ENCODE data around the gene DEXI. TPM values are rescaled to one million over a fixed set of nuclear protein-coding genes. Genes with fewer than 3 reads are reported as not detected.

DEXI gene
- polyA plus RNA-seq, 1 donor from 2014 or later: 52.0 TPM

DNA sequence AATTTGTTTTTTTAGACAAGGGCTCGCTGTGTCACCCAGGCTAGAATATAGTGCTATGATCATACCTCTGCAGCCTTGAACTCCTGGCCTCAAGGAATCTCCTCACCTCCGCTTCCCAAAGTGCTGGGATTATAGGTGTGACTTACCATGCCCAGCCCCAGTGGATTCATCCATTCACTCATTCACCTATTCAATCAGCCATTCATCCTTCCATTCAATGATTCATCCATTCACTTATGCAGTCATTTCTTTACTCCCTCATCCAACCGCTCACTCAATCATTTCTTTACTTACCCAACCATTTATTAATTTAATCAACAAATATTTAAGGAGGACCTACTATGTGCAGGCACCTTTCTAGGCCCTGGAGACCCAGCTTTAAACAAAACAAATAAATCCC, 25.7 kb downstream of the DEXI start:
- no peaks in the 10 kb centered on the region for H3K36me3 ChIP-seq (ENCODE audit: insufficient read depth, low read length)
- H3K9me3 ChIP-seq (ENCODE audit: low read length): no peaks in the 10 kb centered on the region
- H3K4me3 ChIP-seq (ENCODE audit: low read length): no peak overlapping the region
- H4K20me1 ChIP-seq (ENCODE audit: insufficient read depth): no peaks in the 10 kb centered on the region
- no peak overlapping the region for H3K27ac ChIP-seq (ENCODE audit: low read length)
- no peak overlapping the region for H2AFZ ChIP-seq (ENCODE audit: low read depth, low read length)
- H3K27me3 ChIP-seq (ENCODE audit: insufficient read depth, low read depth, low read length): no peaks in the 10 kb centered on the region
- H3K79me2 ChIP-seq (replicated peaks; ENCODE audit: insufficient read depth, low read length): no peaks in the 10 kb centered on the region
- H3K4me2 ChIP-seq (ENCODE audit: low read length): no peak overlapping the region
- TF ChIP-seq SMC3 (conservative IDR thresholded peaks at IDR 0.05; ENCODE audit: poor library complexity) (no peak), EZH2 (IDR thresholded peaks at IDR 0.05; ENCODE audit: borderline replicate concordance, insufficient read depth, low read length, poor library complexity, severe bottlenecking) (no peak), REST (IDR thresholded peaks at IDR 0.05; ENCODE audit: borderline replicate concordance) (no peak), TAF1 (IDR thresholded peaks at IDR 0.05; ENCODE audit: low read depth) (no peak), POLR2AphosphoS5 (IDR thresholded peaks at IDR 0.05) (no peak), EP300 (conservative IDR thresholded peaks at IDR 0.05; ENCODE audit: poor library complexity, severe bottlenecking) (no peak), RAD21 (conservative IDR thresholded peaks at IDR 0.05) (no peak), MXI1 (conservative IDR thresholded peaks at IDR 0.05; ENCODE audit: poor library complexity, severe bottlenecking) (no peak)
- TF ChIP-seq, protein P1, sequence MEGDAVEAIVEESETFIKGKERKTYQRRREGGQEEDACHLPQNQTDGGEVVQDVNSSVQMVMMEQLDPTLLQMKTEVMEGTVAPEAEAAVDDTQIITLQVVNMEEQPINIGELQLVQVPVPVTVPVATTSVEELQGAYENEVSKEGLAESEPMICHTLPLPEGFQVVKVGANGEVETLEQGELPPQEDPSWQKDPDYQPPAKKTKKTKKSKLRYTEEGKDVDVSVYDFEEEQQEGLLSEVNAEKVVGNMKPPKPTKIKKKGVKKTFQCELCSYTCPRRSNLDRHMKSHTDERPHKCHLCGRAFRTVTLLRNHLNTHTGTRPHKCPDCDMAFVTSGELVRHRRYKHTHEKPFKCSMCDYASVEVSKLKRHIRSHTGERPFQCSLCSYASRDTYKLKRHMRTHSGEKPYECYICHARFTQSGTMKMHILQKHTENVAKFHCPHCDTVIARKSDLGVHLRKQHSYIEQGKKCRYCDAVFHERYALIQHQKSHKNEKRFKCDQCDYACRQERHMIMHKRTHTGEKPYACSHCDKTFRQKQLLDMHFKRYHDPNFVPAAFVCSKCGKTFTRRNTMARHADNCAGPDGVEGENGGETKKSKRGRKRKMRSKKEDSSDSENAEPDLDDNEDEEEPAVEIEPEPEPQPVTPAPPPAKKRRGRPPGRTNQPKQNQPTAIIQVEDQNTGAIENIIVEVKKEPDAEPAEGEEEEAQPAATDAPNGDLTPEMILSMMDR (IDR thresholded peaks at IDR 0.05; ENCODE audit: poor library complexity, severe bottlenecking): no peak
- no peaks in the 10 kb centered on the region for H3K9me2 ChIP-seq (ENCODE audit: insufficient read depth, low read length)
- H3F3A ChIP-seq (ENCODE audit: insufficient read depth, low read length, poor library complexity, severe bottlenecking): no peaks in the 10 kb centered on the region
- no peak overlapping the region for H3K9ac ChIP-seq (ENCODE audit: low read length)

DNA sequence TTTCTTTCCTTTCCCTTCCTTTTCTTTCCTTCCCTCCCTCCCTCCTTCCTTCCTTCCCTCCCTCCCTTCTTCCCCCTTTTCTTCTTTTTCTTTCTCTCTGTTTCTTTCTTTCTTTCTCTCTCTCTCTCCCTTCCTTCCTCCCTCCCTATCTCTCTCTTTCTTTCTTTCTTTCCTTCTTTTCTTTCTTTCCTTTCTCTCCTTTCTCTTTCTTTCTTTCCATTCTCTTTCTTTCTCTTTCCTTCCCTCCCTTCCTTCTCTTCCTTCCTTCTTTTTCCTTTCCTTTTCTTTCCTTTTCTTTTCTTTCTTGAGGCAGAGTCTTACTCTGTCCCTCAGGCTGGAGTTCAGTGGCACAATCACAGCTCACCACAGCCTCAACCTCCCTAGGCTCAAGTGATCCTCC, 31.0 kb downstream of the DEXI start:
- Histone ChIP-seq H3K9ac (ENCODE audit: low read length) (no peak overlapping the region), H3K4me3 (ENCODE audit: low read length) (no peak overlapping the region), H4K20me1 (ENCODE audit: insufficient read depth) (no peaks in the 10 kb centered on the region), H2AFZ (ENCODE audit: low read depth, low read length) (no peak overlapping the region), H3F3A (ENCODE audit: insufficient read depth, low read length, poor library complexity, severe bottlenecking) (no peaks in the 10 kb centered on the region), H3K4me2 (ENCODE audit: low read length) (no peak overlapping the region), H3K79me2 (replicated peaks; ENCODE audit: insufficient read depth, low read length) (no peaks in the 10 kb centered on the region), H3K27ac (ENCODE audit: low read length) (no peak overlapping the region), H3K36me3 (ENCODE audit: insufficient read depth, low read length) (no peaks in the 10 kb centered on the region), H3K9me3 (ENCODE audit: low read length) (no peaks in the 10 kb centered on the region), H3K27me3 (ENCODE audit: insufficient read depth, low read depth, low read length) (no peaks in the 10 kb centered on the region), H3K9me2 (ENCODE audit: insufficient read depth, low read length) (no peaks in the 10 kb centered on the region)
- no peak for TF ChIP-seq TAF1 (IDR thresholded peaks at IDR 0.05; ENCODE audit: low read depth)
- no peak for TF ChIP-seq EP300 (conservative IDR thresholded peaks at IDR 0.05; ENCODE audit: poor library complexity, severe bottlenecking)
- no peak for TF ChIP-seq SMC3 (conservative IDR thresholded peaks at IDR 0.05; ENCODE audit: poor library complexity)
- no peak for TF ChIP-seq POLR2AphosphoS5 (IDR thresholded peaks at IDR 0.05)
- TF ChIP-seq MXI1 (conservative IDR thresholded peaks at IDR 0.05; ENCODE audit: poor library complexity, severe bottlenecking): no peak
- no peak for TF ChIP-seq REST (IDR thresholded peaks at IDR 0.05; ENCODE audit: borderline replicate concordance)

Measured in neural cell (in vitro differentiated cells).